Body of pancreas (tissue), 4 donors: Measurements from ENCODE around the gene C10orf105. TPM values are rescaled to one million over a fixed set of nuclear protein-coding genes. Genes with fewer than 3 reads are reported as not detected.

Source experiments
- ATAC-seq: fragments of 150-250 bp; one replicate; pipeline ENCODE4 v1.9.1; 2016
- DNase-seq, 4 donors: peaks; one replicate each; pipeline ENCODE4 v3.0.0-alpha.2; 2019
- H3K27ac ChIP-seq, 4 donors: fragments of 200-600 bp; sonication (generic); 1 replicate in 3 of 4; 2 replicates in 1 of 4; pipeline versions ENCODE4 v1.5.1 to v1.6.1; 2016 to 2019; ENCODE audit warnings: mild to moderate bottlenecking in 1 of 4, mixed read lengths in 1 of 4, moderate library complexity in 1 of 4
- H3K27me3 ChIP-seq, 2 donors: fragments of 200-600 bp; sonication (generic); one replicate each; pipeline ENCODE4 v1.6.0; 2016; ENCODE audit warnings: mild to moderate bottlenecking in 1 of 2
- H3K36me3 ChIP-seq, 2 donors: fragments of 200-600 bp; sonication (generic); replicated peaks in 1 of 2; 2 replicates each; pipeline ENCODE4 v1.5.1; 2016; ENCODE audit warnings: low read depth in 2 of 2; ENCODE audit not compliant: insufficient read depth in 1 of 2
- H3K4me1 ChIP-seq: fragments of 200-600 bp; sonication (generic); one replicate; pipeline ENCODE4 v1.6.0; 2016
- H3K4me3 ChIP-seq, 2 donors: fragments of 200-600 bp; sonication (generic); 1 replicate in 1 of 2; 2 replicates in 1 of 2; pipeline ENCODE4 v1.5.1; 2016 to 2019
- H3K9me3 ChIP-seq, 3 donors: fragments of 200-600 bp; sonication (generic); 1 replicate in 2 of 3; 2 replicates in 1 of 3; pipeline ENCODE4 v1.5.1; 2016
- CTCF ChIP-seq, 7 experiments: fragments of 450-650 bp in 4 of 7; fragments of 200-600 bp in 3 of 7; sonication (generic) in 3 of 7; IDR thresholded peaks; one replicate each; pipeline ENCODE4 v1.5.1; 2016 to 2019; ENCODE audit warnings: antibody characterized with exemption in 7 of 7
- POLR2A ChIP-seq, 3 donors: fragments of 450-650 bp; IDR thresholded peaks; one replicate each; pipeline ENCODE4 v1.6.1; 2016; ENCODE audit warnings: antibody characterized with exemption in 3 of 3, mild to moderate bottlenecking in 2 of 3
- WGBS, 2 donors: methylation state at CpG; one replicate each; pipeline ENCODE4 v1.1.5; 2017; 5-methylcytosine and 5-hydroxymethylcytosine counted together
- intact Hi-C: fragments of 100-400 bp; cut with DNase I; formaldehyde crosslinking; loops from one replicate; pipeline ENCODE4 v1.15.1; 2023
- total RNA-seq, 2 donors: library from RNA; depleted of rRNA; stranded (reverse); fragments of >200 nt; gene quantifications; one replicate each; pipeline ENCODE4 v1.1.0, GENCODE V29; 2016

The C10orf105 gene
- total RNA-seq, 2 donors from 2014 or later = not detected

- ATAC-seq (no peak), DNase-seq (no peak)
- Histone ChIP-seq H3K4me1 (no peaks in the 10 kb centered on the region), H3K36me3 (no peaks in the 10 kb centered on the region), H3K9me3 (no peaks in the 10 kb centered on the region), H3K4me3 (no peak overlapping the region), H3K27ac (no peak overlapping the region), H3K27me3 (no peaks in the 10 kb centered on the region)
- WGBS, 2 donors = 76 to 79% methylated on average over 7 of the region's 7 CpGs
- no peak for TF ChIP-seq CTCF (IDR thresholded peaks at IDR 0.05)
- TF ChIP-seq POLR2A (IDR thresholded peaks at IDR 0.05) = no peak
- intact Hi-C loops = no loop called here
These were observed 36.3 kb downstream of the C10orf105 start for GRCh38 chr10:71683301-71683700.

GRCh38 chr10:71681977-71682376 lies 37.6 kb downstream of the C10orf105 start:
- H3K4me3 ChIP-seq = no peak overlapping the region
- no peak for DNase-seq
- intact Hi-C loops = no loop called here
- H3K27me3 ChIP-seq = no peaks in the 10 kb centered on the region
- TF ChIP-seq POLR2A (IDR thresholded peaks at IDR 0.05) (no peak), CTCF (IDR thresholded peaks at IDR 0.05) (no peak)
- ATAC-seq = no peak
- H3K36me3 ChIP-seq = no peaks in the 10 kb centered on the region
- 85 to 89% methylated on average over 5 of the region's 5 CpGs for WGBS, 2 donors
- H3K9me3 ChIP-seq = no peaks in the 10 kb centered on the region
- no peaks in the 10 kb centered on the region for H3K4me1 ChIP-seq
- H3K27ac ChIP-seq = no peak overlapping the region

GRCh38 chr10:71679425-71679824 lies 40.2 kb downstream of the C10orf105 start:
- Histone ChIP-seq H3K4me3 (no peak overlapping the region), H3K9me3 (no peaks in the 10 kb centered on the region), H3K27ac (no peak overlapping the region), H3K27me3 (no peaks in the 10 kb centered on the region), H3K36me3 (no peaks in the 10 kb centered on the region), H3K4me1 (no peaks in the 10 kb centered on the region)
- TF ChIP-seq POLR2A (IDR thresholded peaks at IDR 0.05) = no peak
- TF ChIP-seq CTCF (IDR thresholded peaks at IDR 0.05) = no peak
- DNase-seq (no peak), ATAC-seq (no peak)
- intact Hi-C loops = no loop called here
- 68 to 76% methylated on average over 9 of the region's 9 CpGs for WGBS, 2 donors

- no peak for TF ChIP-seq CTCF (IDR thresholded peaks at IDR 0.05)
- no peak for TF ChIP-seq POLR2A (IDR thresholded peaks at IDR 0.05)
- Histone ChIP-seq H3K9me3 (no peaks in the 10 kb centered on the region), H3K36me3 (no peaks in the 10 kb centered on the region), H3K27ac (no peak overlapping the region), H3K4me1 (no peaks in the 10 kb centered on the region), H3K27me3 (no peaks in the 10 kb centered on the region), H3K4me3 (no peak overlapping the region)
- no peak for DNase-seq
- no peak for ATAC-seq
- intact Hi-C loops = no loop called here
- 57 to 68% methylated on average over 8 to 10 of the region's 10 CpGs for WGBS, 2 donors
These were observed 41.3 kb downstream of the C10orf105 start for GRCh38 chr10:71678057-71678805.

GRCh38 chr10:71677261-71677660 lies 42.3 kb downstream of the C10orf105 start:
- no peak for TF ChIP-seq POLR2A (IDR thresholded peaks at IDR 0.05)
- TF ChIP-seq CTCF (IDR thresholded peaks at IDR 0.05) = no peak
- no peak for ATAC-seq
- Histone ChIP-seq H3K4me1 (no peaks in the 10 kb centered on the region), H3K27me3 (no peaks in the 10 kb centered on the region), H3K4me3 (no peak overlapping the region), H3K9me3 (no peaks in the 10 kb centered on the region), H3K36me3 (no peaks in the 10 kb centered on the region), H3K27ac (no peak overlapping the region)
- DNase-seq = no peak
- intact Hi-C loops = no loop called here
- 65 to 75% methylated on average over 16 to 17 of the region's 17 CpGs for WGBS, 2 donors
